SU-DHL-6 (cell line): Measurements from ENCODE around the gene ZBTB8B.

Source experiments
- H2AFZ ChIP-seq: fragments of 200-600 bp; sonication (generic); 2 replicates; pipeline ENCODE4 v1.6.1; 2014; ENCODE audit warnings: low read depth, mild to moderate bottlenecking, moderate library complexity, mixed read lengths, antibody characterized with exemption, low read length; ENCODE audit not compliant: severe bottlenecking
- H3F3A ChIP-seq: fragments of 200-600 bp; shearing (Covaris generic); 2 replicates; pipeline ENCODE4 v1.6.0; 2016; ENCODE audit warnings: antibody characterized with exemption, mild to moderate bottlenecking; ENCODE audit not compliant: insufficient read depth
- H3K27ac ChIP-seq: fragments of 200-600 bp; sonication (generic); 2 replicates; pipeline ENCODE4 v1.5.1; 2016; ENCODE audit warnings: low read depth, mild to moderate bottlenecking, low read length, moderate library complexity, mixed read lengths
- H3K27me3 ChIP-seq: fragments of 200-600 bp; sonication (generic), shearing (Covaris generic); 2 replicates; pipeline ENCODE4 v1.6.0; 2014; ENCODE audit warnings: mild to moderate bottlenecking, low read length
- H3K36me3 ChIP-seq: fragments of 200-600 bp; sonication (generic); 2 replicates; pipeline ENCODE4 v1.6.1; 2014; ENCODE audit warnings: mild to moderate bottlenecking, low read length, mixed read lengths
- H3K4me2 ChIP-seq: fragments of 300-600, 200-600 bp; shearing (Covaris generic), sonication (generic); 2 replicates; pipeline ENCODE4 v1.6.0; 2014; ENCODE audit warnings: low read length, low read depth, mild to moderate bottlenecking; ENCODE audit not compliant: poor library complexity, severe bottlenecking
- H3K4me3 ChIP-seq: fragments of 200-600 bp; sonication (generic); 2 replicates; pipeline ENCODE4 v1.5.1; 2014; ENCODE audit warnings: antibody characterized with exemption, low read length, mild to moderate bottlenecking, mixed read lengths; ENCODE audit not compliant: insufficient read depth, poor library complexity, severe bottlenecking
- H3K79me2 ChIP-seq: fragments of 200-600 bp; sonication (generic); 2 replicates; pipeline ENCODE4 v1.6.1; 2014; ENCODE audit warnings: mild to moderate bottlenecking, low read length, moderate library complexity; ENCODE audit not compliant: insufficient read depth
- H3K9ac ChIP-seq: fragments of 200-600 bp; sonication (generic); 2 replicates; pipeline ENCODE4 v1.7.0; 2014; ENCODE audit warnings: mild to moderate bottlenecking, low read length
- H3K9me2 ChIP-seq: fragments of 200-600 bp; sonication (generic); replicated peaks from 2 replicates; pipeline ENCODE4 v1.6.1; 2014; ENCODE audit warnings: low read length; ENCODE audit not compliant: insufficient read depth
- H3K9me3 ChIP-seq: fragments of 200-600 bp; sonication (generic); 2 replicates; pipeline ENCODE4 v1.6.1; 2014; ENCODE audit warnings: low read length, mixed read lengths; ENCODE audit not compliant: insufficient read depth
- H4K20me1 ChIP-seq: fragments of 200-600 bp; sonication (generic); 2 replicates; pipeline ENCODE4 v1.6.1; 2014; ENCODE audit warnings: low read depth, mild to moderate bottlenecking, antibody characterized with exemption, low read length, moderate library complexity, mixed read lengths
- EZH2phosphoT487 ChIP-seq: fragments of 200-600 bp; sonication (generic), shearing (Covaris generic); conservative IDR thresholded peaks from 2 replicates; pipeline ENCODE4 v1.6.1; 2018; ENCODE audit warnings: mild to moderate bottlenecking, antibody characterized with exemption, low read length, moderate library complexity, mixed read lengths
- TF ChIP-seq, protein P1 (sequence below): fragments of 200-600 bp; sonication (generic); IDR thresholded peaks from one replicate; pipeline ENCODE4 v1.5.1; 2017; ENCODE audit warnings: antibody characterized with exemption, mild to moderate bottlenecking, low read length, moderate library complexity; ENCODE audit not compliant: insufficient read depth, poor library complexity, severe bottlenecking

The ZBTB8B gene

DNA sequence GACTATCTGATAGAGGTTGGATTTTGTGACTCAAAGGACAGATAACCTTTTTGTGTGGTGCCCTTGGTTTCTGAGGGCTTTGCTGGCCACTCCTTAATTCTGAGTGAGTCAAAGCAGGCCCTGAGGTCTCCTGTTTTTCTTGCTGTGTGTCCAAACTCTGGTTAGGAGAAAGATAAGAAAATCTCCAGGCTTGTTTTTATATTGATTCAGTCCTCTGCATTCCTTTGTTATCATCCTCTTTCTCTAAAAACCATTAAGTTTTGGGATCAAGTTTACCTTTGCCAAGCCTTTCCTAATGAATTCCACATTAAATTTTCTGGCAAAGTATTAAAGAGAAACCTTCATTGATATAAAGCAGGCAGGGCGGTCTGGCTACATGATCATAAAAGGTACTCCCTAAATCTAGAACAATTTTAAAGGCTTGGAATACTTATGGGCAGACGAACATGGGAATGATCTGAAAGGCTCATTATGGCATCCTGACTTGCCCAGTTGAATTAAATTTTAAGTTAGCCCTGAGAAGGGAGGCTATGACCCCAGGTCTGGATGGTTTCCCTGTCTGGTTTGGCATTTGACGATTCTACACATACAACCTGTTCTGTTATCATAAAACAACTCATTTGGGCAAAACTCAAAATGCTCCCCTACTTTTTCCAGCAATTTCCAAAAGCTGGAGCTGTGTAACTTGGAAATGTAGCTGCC lies 20.8 kb downstream of the ZBTB8B start:
- H3K27ac ChIP-seq, result no peak overlapping the region
- TF ChIP-seq, protein P1, sequence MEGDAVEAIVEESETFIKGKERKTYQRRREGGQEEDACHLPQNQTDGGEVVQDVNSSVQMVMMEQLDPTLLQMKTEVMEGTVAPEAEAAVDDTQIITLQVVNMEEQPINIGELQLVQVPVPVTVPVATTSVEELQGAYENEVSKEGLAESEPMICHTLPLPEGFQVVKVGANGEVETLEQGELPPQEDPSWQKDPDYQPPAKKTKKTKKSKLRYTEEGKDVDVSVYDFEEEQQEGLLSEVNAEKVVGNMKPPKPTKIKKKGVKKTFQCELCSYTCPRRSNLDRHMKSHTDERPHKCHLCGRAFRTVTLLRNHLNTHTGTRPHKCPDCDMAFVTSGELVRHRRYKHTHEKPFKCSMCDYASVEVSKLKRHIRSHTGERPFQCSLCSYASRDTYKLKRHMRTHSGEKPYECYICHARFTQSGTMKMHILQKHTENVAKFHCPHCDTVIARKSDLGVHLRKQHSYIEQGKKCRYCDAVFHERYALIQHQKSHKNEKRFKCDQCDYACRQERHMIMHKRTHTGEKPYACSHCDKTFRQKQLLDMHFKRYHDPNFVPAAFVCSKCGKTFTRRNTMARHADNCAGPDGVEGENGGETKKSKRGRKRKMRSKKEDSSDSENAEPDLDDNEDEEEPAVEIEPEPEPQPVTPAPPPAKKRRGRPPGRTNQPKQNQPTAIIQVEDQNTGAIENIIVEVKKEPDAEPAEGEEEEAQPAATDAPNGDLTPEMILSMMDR, result no peak
- TF ChIP-seq EZH2phosphoT487, result no peak
- no peaks in the 10 kb centered on the region for H3K27me3 ChIP-seq
- H3K36me3 ChIP-seq, result no peaks in the 10 kb centered on the region
- H3K9me2 ChIP-seq, result no peaks in the 10 kb centered on the region
- no peaks in the 10 kb centered on the region for H3F3A ChIP-seq
- no peak overlapping the region for H2AFZ ChIP-seq
- no peaks in the 10 kb centered on the region for H3K79me2 ChIP-seq
- H3K4me2 ChIP-seq, result no peak overlapping the region
- H3K9me3 ChIP-seq, result no peaks in the 10 kb centered on the region
- no peaks in the 10 kb centered on the region for H4K20me1 ChIP-seq
- H3K9ac ChIP-seq, result no peak overlapping the region
- no peak overlapping the region for H3K4me3 ChIP-seq

DNA sequence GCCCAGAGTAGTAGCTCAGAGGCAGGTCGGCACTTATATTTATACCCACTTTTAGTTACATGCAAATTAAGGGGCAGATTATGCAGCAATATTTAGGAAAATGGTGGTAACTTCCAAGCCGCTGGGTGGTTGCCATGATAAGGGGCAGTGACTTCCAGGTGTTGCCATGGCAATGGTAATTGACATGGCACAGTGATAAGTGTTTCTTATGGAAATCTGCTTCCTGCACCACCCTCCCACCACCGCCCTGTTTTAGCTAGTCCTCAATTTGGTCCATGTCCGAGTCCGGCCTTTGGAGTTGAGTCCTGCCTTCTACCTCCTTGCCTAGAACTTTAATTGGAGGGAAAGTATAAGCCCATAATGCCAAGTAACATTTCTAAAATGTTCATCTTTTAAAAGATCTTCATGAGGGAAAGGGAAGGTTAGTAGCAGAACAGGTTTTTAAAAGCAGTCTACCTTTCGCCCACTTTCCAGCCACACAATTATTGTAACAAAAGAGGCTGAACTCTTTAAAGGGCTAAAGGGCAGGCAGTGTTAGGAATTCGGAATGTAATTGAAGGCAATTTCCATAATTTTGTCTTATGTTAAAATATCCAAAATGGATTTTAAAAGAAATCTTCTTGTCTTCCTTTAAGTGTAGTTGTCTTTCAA lies 21.7 kb downstream of the ZBTB8B start:
- Histone ChIP-seq H3K9me3 (no peaks in the 10 kb centered on the region), H2AFZ (no peak overlapping the region), H3K4me3 (no peak overlapping the region), H3K27me3 (no peaks in the 10 kb centered on the region), H3K9ac (no peak overlapping the region), H3F3A (no peaks in the 10 kb centered on the region), H3K36me3 (no peaks in the 10 kb centered on the region), H3K9me2 (no peaks in the 10 kb centered on the region), H4K20me1 (no peaks in the 10 kb centered on the region), H3K4me2 (no peak overlapping the region), H3K27ac (no peak overlapping the region), H3K79me2 (no peaks in the 10 kb centered on the region)
- TF ChIP-seq, protein P1, result no peak
- TF ChIP-seq EZH2phosphoT487, result no peak

DNA sequence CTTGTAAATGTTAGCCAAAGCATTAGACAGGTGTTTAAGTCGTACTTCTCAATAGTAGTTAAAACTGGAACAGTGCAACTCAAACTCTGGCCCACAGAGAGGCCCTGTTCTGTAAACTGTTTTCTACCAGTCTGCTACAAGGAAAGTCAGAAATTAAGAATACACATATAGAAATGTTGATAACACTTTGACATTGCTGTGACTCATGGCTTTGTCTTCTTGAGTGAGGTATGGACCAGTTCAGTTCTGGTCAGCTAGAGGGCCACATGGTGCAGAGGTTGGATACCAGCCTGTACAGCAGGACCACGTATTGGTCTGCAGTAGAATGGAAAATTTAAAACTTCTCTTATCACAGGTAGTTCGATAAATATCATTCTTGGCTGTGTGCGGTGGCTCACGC lies 22.3 kb downstream of the ZBTB8B start:
- Histone ChIP-seq H3K27me3 (no peaks in the 10 kb centered on the region), H3K79me2 (no peaks in the 10 kb centered on the region), H3K4me3 (no peak overlapping the region), H3K9me3 (no peaks in the 10 kb centered on the region), H4K20me1 (no peaks in the 10 kb centered on the region), H2AFZ (no peak overlapping the region), H3K4me2 (no peak overlapping the region), H3K9me2 (no peaks in the 10 kb centered on the region), H3K27ac (no peak overlapping the region), H3K9ac (no peak overlapping the region), H3F3A (no peaks in the 10 kb centered on the region), H3K36me3 (no peaks in the 10 kb centered on the region)
- TF ChIP-seq, protein P1, result no peak
- no peak for TF ChIP-seq EZH2phosphoT487
